HG03571 (cell line): ENCODE measurements around the gene TRIAP1.
"Not testable (repeated sequence)": the region's sequence is repeated elsewhere in the genome, so short reads cannot be mapped to it uniquely, and the experiment has no call there.

Experiments
- ATAC-seq: cut with Tn5 transposase; IDR thresholded peaks from one replicate; pipeline ENCODE4 v1.9.1; 2021; ENCODE audit not compliant: unreplicated experiment

Gene TRIAP1

GRCh38 chr12:120445911-120446843 lies at the start of gene TRIAP1, which contains the start of gene GATC:
TSS of gene TRIAP1 (minus strand) at chr12:120446384. CDS start at chr12:120446372, 12 bp downstream.
TSS of gene GATC (plus strand) at chr12:120446444. CDS start at chr12:120446481, 37 bp downstream.
- ATAC-seq = peak; percentile 86

- no peak for ATAC-seq
These were observed 49.1 kb upstream of the TRIAP1 start for GRCh38 chr12:120495186-120495730.

- no peak for ATAC-seq
These were observed 44.8 kb upstream of the TRIAP1 start for GRCh38 chr12:120490833-120491512.

- ATAC-seq = no peak
These were observed 44.1 kb upstream of the TRIAP1 start for GRCh38 chr12:120490325-120490724.

GRCh38 chr12:120489018-120489417 lies 42.8 kb upstream of the TRIAP1 start:
- no peak for ATAC-seq

- ATAC-seq = no peak
These were observed 42.0 kb upstream of the TRIAP1 start for GRCh38 chr12:120488057-120488640.

GRCh38 chr12:120487552-120487951 lies 41.4 kb upstream of the TRIAP1 start:
- not testable (repeated sequence) for ATAC-seq

GRCh38 chr12:120485961-120486881 lies 40.0 kb upstream of the TRIAP1 start:
- ATAC-seq = no peak

- no peak for ATAC-seq
These were observed 37.4 kb upstream of the TRIAP1 start for GRCh38 chr12:120483621-120484020.

- no peak for ATAC-seq
These were observed 35.0 kb upstream of the TRIAP1 start for GRCh38 chr12:120481022-120481767.

- ATAC-seq = no peak
These were observed 34.0 kb upstream of the TRIAP1 start for GRCh38 chr12:120480211-120480610.

- ATAC-seq = no peak
These were observed 33.3 kb upstream of the TRIAP1 start for GRCh38 chr12:120479458-120479857.

- ATAC-seq = no peak
These were observed 29.5 kb upstream of the TRIAP1 start for GRCh38 chr12:120475643-120476042.

GRCh38 chr12:120474616-120474960 lies 28.4 kb upstream of the TRIAP1 start:
- ATAC-seq = no peak

GRCh38 chr12:120473807-120474615 lies 27.8 kb upstream of the TRIAP1 start:
- ATAC-seq = no peak

GRCh38 chr12:120472521-120472920 lies 26.3 kb upstream of the TRIAP1 start:
- ATAC-seq = no peak

- ATAC-seq = peak; percentile 7
These were observed 24.1 kb upstream of the TRIAP1 start for GRCh38 chr12:120470150-120470784.

- peak; percentile 87 for ATAC-seq
These were observed 23.4 kb upstream of the TRIAP1 start, which contains the start of gene SRSF9 for GRCh38 chr12:120469450-120470149. TSS of gene SRSF9 (minus strand) at chr12:120469748. CDS start at chr12:120469609, 139 bp downstream.
